Suprapubic skin (tissue), 4 donors: ENCODE measurements around the gene DHX58.

Source experiments
- POLR2A ChIP-seq, 2 donors: fragments of 450-650 bp; IDR thresholded peaks; one replicate each; pipeline ENCODE4 v1.6.1; 2017; ENCODE audit warnings: antibody characterized with exemption in 2 of 2, mild to moderate bottlenecking in 2 of 2, moderate library complexity in 2 of 2
- POLR2AphosphoS5 ChIP-seq, 3 donors: sonication (generic); formaldehyde crosslinking; IDR thresholded peaks; one replicate each; pipeline ENCODE4 v1.6.1; 2017; ENCODE audit warnings: antibody characterized with exemption in 3 of 3
- TF ChIP-seq, protein P1 (sequence below), 2 donors: fragments of 200-600 bp in 1 of 2; fragments of 450-650 bp in 1 of 2; sonication (generic) in 1 of 2; IDR thresholded peaks; one replicate each; pipeline ENCODE4 v1.5.1; 2016 to 2019; ENCODE audit warnings: antibody characterized with exemption in 2 of 2, mild to moderate bottlenecking in 1 of 2, moderate library complexity in 1 of 2

DNA sequence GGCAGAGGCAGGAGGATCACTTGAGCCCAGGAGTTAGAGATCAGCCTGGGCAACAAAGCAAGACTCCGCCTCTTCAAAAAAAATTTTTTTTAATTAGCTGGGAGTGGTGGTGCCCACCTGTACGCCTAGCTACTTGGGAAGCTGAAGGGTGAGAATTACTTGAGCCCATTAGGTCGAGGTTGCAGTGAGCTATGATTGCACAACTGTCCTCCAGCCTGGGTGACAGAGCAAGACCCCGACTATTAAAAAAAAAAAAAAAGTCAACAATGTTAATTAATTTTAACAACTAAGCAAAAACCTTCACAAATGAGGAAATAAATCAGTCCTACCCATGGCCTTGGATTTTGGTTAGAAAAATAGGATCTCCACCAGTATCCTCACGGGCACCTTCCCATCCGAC is 5.4 kb downstream of the DHX58 start:
- TF ChIP-seq, protein P1, sequence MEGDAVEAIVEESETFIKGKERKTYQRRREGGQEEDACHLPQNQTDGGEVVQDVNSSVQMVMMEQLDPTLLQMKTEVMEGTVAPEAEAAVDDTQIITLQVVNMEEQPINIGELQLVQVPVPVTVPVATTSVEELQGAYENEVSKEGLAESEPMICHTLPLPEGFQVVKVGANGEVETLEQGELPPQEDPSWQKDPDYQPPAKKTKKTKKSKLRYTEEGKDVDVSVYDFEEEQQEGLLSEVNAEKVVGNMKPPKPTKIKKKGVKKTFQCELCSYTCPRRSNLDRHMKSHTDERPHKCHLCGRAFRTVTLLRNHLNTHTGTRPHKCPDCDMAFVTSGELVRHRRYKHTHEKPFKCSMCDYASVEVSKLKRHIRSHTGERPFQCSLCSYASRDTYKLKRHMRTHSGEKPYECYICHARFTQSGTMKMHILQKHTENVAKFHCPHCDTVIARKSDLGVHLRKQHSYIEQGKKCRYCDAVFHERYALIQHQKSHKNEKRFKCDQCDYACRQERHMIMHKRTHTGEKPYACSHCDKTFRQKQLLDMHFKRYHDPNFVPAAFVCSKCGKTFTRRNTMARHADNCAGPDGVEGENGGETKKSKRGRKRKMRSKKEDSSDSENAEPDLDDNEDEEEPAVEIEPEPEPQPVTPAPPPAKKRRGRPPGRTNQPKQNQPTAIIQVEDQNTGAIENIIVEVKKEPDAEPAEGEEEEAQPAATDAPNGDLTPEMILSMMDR (IDR thresholded peaks at IDR 0.05), result no peak
- no peak for TF ChIP-seq POLR2A (IDR thresholded peaks at IDR 0.05)
- no peak for TF ChIP-seq POLR2AphosphoS5 (IDR thresholded peaks at IDR 0.05)
